HL-60 (cell line): ENCODE results near the gene MTNR1A.

Experiments used
- POLR2AphosphoS5 ChIP-seq: IDR thresholded peaks from 2 replicates; pipeline ENCODE4 v1.6.1; 2012; ENCODE audit warnings: low read depth
- SPI1 ChIP-seq: IDR thresholded peaks from 2 replicates; pipeline ENCODE4 v1.6.1; 2012; ENCODE audit warnings: low read depth, mild to moderate bottlenecking, borderline replicate concordance
- TF ChIP-seq, protein P1 (sequence below): IDR thresholded peaks from one replicate; pipeline ENCODE4 v1.5.1; 2011; ENCODE audit warnings: low read length, control low read depth, inconsistent platforms; ENCODE audit not compliant: insufficient read depth
- TF ChIP-seq, protein P2 (sequence below): IDR thresholded peaks from 2 replicates; pipeline ENCODE4 v1.6.1; 2012; ENCODE audit warnings: low read depth; ENCODE audit not compliant: insufficient replicate concordance

DNA sequence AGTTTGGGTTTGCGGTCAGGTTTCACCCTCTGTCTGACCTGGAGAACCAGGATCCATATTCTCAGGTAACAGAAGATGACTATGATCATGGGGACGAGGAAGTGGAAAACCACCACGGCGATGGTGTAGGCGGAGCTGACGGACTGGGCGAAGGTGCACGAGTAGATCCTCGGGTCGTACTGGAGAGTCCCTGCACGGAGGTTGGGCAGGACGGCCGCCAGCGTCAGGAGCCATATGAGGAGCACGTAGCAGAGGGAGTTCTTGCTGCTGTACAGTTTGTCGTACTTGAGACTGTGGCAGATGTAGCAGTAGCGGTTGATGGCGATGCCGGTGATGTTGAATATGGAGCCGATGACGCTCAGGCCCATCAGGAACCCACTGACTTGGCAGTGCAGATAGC lies 21.3 kb downstream of the MTNR1A start:
- TF ChIP-seq, protein P1, sequence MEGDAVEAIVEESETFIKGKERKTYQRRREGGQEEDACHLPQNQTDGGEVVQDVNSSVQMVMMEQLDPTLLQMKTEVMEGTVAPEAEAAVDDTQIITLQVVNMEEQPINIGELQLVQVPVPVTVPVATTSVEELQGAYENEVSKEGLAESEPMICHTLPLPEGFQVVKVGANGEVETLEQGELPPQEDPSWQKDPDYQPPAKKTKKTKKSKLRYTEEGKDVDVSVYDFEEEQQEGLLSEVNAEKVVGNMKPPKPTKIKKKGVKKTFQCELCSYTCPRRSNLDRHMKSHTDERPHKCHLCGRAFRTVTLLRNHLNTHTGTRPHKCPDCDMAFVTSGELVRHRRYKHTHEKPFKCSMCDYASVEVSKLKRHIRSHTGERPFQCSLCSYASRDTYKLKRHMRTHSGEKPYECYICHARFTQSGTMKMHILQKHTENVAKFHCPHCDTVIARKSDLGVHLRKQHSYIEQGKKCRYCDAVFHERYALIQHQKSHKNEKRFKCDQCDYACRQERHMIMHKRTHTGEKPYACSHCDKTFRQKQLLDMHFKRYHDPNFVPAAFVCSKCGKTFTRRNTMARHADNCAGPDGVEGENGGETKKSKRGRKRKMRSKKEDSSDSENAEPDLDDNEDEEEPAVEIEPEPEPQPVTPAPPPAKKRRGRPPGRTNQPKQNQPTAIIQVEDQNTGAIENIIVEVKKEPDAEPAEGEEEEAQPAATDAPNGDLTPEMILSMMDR: no peak
- TF ChIP-seq, protein P2, sequence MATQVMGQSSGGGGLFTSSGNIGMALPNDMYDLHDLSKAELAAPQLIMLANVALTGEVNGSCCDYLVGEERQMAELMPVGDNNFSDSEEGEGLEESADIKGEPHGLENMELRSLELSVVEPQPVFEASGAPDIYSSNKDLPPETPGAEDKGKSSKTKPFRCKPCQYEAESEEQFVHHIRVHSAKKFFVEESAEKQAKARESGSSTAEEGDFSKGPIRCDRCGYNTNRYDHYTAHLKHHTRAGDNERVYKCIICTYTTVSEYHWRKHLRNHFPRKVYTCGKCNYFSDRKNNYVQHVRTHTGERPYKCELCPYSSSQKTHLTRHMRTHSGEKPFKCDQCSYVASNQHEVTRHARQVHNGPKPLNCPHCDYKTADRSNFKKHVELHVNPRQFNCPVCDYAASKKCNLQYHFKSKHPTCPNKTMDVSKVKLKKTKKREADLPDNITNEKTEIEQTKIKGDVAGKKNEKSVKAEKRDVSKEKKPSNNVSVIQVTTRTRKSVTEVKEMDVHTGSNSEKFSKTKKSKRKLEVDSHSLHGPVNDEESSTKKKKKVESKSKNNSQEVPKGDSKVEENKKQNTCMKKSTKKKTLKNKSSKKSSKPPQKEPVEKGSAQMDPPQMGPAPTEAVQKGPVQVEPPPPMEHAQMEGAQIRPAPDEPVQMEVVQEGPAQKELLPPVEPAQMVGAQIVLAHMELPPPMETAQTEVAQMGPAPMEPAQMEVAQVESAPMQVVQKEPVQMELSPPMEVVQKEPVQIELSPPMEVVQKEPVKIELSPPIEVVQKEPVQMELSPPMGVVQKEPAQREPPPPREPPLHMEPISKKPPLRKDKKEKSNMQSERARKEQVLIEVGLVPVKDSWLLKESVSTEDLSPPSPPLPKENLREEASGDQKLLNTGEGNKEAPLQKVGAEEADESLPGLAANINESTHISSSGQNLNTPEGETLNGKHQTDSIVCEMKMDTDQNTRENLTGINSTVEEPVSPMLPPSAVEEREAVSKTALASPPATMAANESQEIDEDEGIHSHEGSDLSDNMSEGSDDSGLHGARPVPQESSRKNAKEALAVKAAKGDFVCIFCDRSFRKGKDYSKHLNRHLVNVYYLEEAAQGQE: no peak
- TF ChIP-seq POLR2AphosphoS5: no peak
- TF ChIP-seq SPI1: no peak
